Left cardiac atrium (tissue), 4 donors: Measurements from ENCODE around the gene BAD. TPM values are rescaled to one million over a fixed set of nuclear protein-coding genes. Genes with fewer than 3 reads are reported as not detected.
"Not testable (repeated sequence)": the region's sequence is repeated elsewhere in the genome, so short reads cannot be mapped to it uniquely, and the experiment has no call there.

Source experiments
- ATAC-seq, 2 donors: fragments of 200-7000 bp; cut with Tn5 transposase; one replicate each; pipeline ENCODE4 v1.9.1; 2020; ENCODE audit warnings: mild to moderate bottlenecking in 2 of 2, moderate library complexity in 2 of 2
- DNase-seq: peaks from one replicate; pipeline ENCODE4 v3.0.0-alpha.2; 2020
- intact Hi-C, 2 donors: fragments of 100-400 bp; cut with DNase I; formaldehyde crosslinking; loops; one replicate each; pipeline versions ENCODE4 v1.14.1 to v1.15.1; 2022 to 2023
- total RNA-seq, 2 donors: library from RNA; stranded (reverse); fragmentation: NEBNext Ultra II Directional; extraction: Animal tissue kit (Norgen Biotek cat#: 25700); gene quantifications; one replicate each; pipeline ENCODE4 v1.2.1, GENCODE V29; 2021
- donor health status: DM: no; HTN: yes; CAD: no.
- donor health status: DM: no; HTN: yes; CAD: no; lungs with severe emphysema.
- donor health status: DM: yes; HTN: yes; CAD: no.
- donor health status: Dilated cardiomyopathy.

The BAD gene
- total RNA-seq, 2 donors from 2014 or later = 68.9 to 96.3 TPM

DNA sequence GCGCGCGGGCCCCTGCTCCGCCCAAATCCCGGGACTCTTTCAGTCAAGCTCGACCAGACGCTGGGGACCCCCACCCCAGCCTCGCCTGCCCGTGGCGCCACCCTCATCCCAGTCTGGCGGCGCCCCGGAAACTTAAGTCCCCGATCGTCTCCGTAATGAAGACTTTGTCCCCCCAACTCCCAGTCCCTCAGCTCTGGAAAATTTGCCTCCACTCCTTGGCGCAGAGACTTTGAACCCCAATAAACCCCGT, 32.8 kb downstream of the BAD start:
- intact Hi-C loops = loop anchor here in 1 of 2 donors (5.0 kb wide), 1 partner anchor 51 kb away; the partner anchor contains the start of gene CATSPERZ
- DNase-seq = no peak
- ATAC-seq = no peak

DNA sequence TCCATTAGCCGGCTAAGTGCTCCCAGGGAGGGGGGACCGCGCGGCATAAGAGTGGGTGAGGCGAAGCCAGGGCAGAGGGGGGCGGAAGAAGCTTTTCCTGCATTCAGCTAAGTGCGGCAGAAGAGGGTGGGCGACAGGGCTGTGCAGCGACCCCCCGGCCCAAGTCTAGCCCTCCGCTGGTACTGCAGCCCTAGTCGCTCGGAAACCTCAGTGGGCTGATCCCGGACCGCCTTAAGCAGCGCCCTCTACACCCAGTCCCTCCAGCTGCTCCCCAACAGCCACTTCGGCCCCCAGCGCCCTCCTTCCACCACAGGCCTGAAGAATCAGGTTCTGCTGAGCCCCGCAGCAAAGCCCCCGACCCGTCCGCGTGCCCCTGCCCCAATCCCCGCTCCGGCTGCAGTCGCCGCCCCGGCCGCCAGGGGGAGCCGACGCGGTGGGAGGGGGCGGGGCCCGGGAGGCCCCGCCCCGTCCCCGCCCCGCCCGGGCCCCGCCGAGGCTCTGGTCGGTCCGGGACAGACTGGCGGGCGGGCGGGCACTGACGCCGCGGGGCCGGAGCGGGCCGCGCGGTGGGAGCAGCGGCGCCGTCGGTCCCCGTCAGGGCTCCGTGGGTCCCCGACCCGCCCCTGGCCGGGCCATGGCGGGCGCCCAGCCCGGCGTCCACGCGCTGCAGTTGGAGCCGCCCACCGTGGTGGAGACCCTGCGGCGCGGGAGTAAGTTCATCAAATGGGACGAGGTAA, 33.3 kb downstream of the BAD start, which contains the start of gene PLCB3:
Gene PLCB3, plus strand, starts transcription at position 515 of the 737 bp plus-strand sequence. Its CDS starts 120 bp downstream, at position 635.
- ATAC-seq (peak; percentile 57 to 77), DNase-seq (no peak)
- intact Hi-C loops = loop anchor here in 1 of 2 donors (5.0 kb wide), 1 partner anchor 51 kb away; the partner anchor contains the start of gene CATSPERZ

DNA sequence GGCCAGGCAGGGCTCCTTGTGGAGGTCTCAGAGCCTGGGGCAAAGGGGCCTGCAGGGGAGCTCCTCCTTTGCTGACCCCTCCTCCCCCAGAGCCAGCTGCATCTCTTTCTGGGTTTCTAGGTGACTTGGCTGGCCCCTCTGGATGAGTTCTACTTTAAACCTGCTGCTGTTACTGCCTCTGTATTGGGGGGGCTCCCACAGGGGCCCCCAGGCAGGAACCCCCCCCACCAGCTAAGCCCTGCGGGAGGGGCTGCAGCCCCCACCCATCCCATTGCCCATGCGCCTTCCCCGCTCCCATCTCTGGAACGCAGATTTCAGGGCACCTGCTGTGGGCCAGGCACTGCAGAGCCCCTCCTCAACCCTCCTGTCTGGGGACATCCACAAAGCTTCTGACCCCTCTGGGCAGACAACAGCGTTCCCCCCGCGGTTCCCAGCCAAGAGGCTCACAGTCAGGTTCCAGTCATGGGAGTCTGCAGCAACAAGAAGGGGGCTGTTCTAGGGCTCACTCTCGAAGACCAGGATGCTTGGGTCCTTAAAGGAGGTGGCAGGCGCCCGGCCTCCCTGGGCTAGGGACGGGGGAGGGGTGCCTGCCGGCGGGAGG, 34.0 kb downstream of the BAD start:
- ATAC-seq (no peak), DNase-seq (no peak)
- intact Hi-C loops = loop anchor here in 1 of 2 donors (5.0 kb wide), 1 partner anchor 52 kb away; the partner anchor contains the start of gene CATSPERZ

DNA sequence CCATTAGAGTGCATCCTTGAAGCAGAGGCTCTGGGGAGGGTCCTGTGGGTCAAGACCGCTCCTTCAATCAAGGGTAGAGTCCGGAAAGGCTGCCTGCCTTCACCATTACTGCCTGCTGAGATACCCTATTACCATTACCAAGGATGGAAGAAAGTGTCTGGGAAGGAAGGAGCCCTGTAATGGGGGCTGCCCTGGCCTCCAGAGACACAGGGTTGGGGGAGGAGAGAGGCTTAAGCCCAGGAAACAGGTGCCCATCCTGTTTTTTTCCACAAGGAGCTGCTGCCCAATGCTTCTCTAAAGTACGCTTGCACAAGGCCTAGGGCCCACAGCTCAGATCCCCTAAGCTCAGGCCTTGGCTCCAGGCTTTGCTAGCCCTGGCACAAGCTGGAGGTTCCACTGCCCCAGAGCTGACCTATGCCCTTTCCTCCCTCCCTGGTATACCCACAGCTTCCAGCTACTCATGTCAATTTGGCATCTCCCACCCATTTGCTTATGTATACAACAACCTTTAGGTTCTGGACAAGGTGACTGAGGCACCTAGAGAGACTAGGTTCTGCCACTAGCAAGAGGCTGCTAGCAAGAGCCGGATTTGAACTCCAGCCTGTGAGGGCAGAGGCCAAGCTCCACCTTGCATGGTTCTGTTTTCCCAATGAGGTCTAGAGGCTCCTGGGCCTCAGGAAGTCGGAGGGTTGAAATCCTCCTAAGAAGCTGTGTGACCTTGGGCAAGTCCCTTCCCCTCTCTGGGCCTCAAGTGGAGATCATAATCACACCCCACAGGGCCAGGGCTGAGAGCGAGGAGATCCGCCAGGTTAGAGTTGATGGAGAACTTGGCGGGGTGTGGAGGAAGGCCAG, 34.7 kb downstream of the BAD start:
- intact Hi-C loops = loop anchor here in 1 of 2 donors (5.0 kb wide), 1 partner anchor 53 kb away; the partner anchor contains the start of gene CATSPERZ
- ATAC-seq (no peak), DNase-seq (no peak)

DNA sequence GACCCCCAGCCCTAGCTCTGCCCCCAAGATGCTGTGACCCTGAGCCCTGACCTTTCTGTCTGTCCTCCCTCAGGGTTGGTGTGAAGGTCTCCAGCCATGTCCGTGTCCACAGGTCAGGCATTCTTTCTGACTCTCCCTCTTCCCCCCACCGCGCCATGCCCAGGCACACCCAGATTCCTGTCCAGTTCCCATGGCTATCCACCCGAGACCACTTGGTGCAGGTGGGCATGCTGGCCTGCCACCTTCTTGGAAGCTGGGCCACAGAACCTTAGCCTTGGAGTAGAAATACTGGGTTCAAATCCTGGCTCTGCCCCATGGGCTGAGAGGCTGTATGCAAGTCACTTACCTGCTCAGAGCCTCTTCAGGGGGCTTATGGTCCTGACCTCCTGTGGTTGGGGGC, 35.4 kb downstream of the BAD start:
- intact Hi-C loops = no loop called here
- no peak for ATAC-seq

DNA sequence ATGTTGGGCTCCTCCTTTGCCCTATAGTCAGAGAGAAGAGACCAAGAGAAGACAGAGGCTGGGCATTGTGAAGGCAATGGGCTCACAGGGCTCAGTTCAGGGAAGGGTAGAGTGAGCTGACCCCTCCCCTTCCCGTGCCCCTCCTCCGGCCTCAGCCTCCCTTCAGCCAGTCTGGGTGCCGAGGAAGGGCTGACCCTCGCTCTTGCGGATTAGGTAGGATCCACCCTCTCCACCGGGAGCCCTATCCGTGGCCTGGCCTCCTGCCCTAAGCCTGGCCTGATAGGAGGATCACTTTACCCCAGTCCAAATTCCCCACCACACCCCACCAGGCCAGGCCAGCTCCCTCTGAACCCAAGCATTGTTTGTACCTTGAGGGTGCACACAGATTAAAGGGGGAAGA, 35.9 kb downstream of the BAD start:
- intact Hi-C loops = no loop called here

More for the DNA sequence above, 35.4 kb downstream of the BAD start:
- no peak for DNase-seq

DNA sequence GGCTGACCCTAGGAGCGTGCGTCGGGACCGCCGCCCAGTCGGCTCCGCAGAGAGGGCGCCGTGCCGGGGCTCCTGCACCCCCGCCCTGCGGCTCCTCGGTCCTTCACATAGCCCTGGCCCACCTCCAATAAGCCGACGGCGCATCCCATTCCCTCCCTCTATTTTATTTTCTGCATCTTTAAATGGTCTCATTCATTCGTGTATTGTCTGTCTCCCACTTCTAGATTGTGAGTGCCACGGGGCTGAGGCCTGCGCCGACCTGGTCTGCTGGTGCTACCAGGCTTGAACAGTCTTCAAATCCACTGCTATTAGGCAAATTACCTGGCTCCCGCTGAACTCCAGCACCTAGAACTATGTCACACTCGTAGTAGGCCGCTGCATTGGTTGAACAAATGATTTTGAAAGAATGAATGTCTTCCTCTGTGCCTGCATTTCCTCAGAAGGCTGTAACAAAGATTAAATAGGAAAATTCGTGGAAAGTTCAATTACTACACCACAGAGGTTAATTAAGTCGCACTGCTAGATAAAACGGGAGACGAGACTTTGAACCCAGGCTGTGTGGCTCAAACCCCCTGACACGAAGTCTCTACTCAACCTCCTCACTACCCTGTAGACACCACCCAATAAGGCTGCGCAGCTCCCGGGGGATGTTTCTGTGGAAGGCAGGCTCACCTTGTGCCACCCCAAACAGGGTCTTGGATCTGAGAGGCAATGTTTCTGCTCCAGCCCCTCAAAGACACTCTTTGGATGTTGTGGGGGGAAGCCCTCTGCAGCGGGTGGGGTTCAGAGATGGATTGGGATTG, 36.5 kb downstream of the BAD start:
- intact Hi-C loops = no loop called here
- peak; percentile 1 for ATAC-seq
- no peak for DNase-seq

More for the DNA sequence above, 35.9 kb downstream of the BAD start:
- DNase-seq = no peak
- ATAC-seq = no peak

DNA sequence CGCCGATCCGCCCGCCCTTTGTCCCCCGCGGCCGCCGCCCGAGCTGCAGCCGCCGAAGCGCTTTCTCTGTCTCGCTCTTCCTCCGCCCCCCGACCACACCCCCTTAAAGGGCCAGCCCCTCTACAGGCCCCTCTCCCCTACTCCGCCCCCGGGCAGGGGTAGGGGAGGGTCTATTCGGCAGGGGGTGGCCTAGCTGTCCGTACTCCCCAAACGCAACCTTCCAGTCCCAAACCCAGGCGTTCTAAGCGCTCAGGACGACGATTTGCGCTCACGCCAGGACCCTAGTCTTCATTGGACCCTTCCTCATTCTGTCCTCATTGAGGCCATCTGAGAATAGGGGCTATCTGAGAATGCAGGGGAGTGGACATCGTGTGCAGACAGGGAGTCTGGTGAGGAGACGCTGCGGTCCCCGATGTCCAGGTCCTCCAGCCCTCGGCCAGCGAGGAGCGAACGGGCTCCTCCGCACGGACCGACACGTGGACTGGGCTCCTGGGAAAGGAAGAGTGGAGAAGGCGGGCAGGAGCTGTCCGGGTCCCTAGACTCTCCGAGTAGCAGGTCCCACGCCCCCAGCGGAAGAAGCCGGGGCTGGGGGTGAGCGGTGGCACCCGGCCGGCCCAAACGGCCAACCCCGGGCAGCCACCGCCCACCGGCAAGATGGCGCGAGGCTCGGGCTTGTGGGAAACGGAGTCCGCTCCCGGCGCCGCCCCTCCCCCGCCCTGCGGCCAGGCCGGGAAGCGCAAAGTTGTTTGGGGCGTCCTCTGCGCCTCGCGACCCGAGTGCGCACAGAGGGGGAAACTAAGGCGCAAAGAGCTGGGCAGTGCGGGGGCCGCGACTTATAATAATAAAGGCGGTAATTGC, 37.4 kb downstream of the BAD start, which contains the start of gene PPP1R14B:
Gene PPP1R14B, minus strand, starts transcription at position 73 of the 858 bp plus-strand sequence. CDS start 270 bp downstream, outside the sequence.
- ATAC-seq (peak; percentile 68 to 76), DNase-seq (peak; percentile 94)
- intact Hi-C loops = no loop called here

DNA sequence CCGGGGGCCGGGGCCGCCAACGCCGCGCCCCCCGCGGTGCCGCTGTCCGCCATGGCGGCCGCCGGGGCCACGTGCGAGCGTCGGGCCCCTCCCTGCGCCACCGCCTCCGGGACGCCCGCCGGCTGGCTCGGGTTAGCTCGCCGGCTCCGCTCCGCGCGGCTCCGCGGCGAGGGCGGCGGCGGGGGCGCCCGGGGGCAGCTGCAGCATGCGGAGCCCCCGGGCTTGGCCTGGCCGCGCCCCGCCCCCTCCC, 37.9 kb downstream of the BAD start:
- DNase-seq, intact Hi-C loops, ATAC-seq: not testable (repeated sequence)

DNA sequence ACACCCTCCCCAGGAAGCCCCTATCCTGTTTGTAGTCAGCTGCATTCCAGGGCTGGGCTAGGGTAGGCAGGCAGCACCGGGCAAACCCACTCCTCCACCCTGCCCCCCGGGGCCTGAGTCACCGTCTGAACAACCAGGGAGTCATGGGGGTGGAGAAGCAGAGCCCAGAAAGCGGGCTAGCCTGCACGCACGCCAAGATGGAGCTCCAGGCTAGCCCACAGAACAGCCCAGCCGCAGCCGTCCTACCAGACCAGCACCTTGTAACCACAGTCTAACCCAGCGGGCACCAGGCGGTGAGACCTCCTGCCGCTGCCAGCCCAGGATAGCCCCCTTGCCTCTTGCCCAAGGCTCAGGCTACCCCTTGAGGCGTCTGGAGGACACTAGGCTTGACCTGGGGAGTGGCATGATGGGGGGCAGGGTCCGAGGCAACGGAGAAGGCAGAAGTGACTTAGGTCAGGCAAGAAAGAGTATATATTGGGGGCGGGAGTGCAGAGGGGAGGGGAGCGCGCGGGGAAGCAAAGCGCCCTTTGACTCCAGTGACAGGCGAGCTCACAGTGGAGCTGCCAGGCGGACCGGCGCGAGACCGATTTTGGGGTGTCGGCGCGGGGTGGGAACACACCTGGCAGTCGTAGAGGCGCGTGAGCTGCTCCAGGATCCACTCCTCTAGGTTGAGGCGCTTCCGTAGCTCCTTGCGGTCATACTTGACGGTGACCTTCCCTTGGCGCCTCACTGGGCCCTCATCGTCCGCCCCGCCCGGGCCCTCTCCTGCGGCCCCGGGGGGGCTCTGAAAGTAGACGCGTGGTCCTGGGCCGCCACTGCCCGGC, 38.5 kb downstream of the BAD start:
- intact Hi-C loops = no loop called here
- DNase-seq = peak; percentile 90
- ATAC-seq = peak in 1 of 2 donors; percentile 7

DNA sequence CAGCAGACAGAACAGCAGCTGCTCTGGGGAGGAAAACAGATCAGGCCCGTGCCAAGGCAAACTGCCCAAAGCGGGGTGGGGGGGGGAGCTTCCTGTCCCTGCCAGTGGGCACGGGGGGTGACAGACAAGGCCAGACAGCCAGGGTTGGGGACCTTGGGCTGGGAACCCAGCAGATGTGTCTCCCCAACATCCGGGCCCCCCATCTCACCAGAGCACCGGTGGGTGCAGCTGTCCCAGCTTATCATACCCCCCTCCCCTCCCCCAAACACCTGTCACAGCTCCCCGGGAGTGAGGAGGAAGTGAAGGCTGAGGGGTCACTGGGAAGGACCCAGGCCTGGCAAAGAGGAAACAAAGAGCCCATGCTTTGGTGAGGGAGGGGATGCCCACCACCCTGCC, 39.1 kb downstream of the BAD start:
- intact Hi-C loops = no loop called here
- ATAC-seq (no peak), DNase-seq (peak; percentile 60)

DNA sequence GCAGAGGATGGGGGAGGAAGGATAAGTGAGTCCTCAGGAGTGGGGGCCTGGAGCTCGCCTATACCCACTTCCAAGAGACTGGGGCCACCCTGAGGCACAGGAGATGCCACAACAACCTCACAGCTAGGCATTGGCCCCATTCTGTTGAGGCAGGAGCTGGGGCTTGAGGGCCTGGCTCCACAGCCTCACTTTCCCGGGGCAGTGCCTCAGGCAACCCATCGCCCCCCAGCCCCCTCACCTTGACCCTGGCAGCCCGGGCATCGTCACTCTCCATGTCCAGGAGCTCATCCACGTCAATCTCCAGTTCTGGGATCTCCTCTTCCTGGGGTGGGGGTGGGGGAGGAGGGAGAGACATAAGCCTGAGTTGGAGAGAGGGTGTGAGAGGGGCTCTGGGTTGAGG, 39.5 kb downstream of the BAD start:
- ATAC-seq (no peak), DNase-seq (no peak)
- intact Hi-C loops = no loop called here

DNA sequence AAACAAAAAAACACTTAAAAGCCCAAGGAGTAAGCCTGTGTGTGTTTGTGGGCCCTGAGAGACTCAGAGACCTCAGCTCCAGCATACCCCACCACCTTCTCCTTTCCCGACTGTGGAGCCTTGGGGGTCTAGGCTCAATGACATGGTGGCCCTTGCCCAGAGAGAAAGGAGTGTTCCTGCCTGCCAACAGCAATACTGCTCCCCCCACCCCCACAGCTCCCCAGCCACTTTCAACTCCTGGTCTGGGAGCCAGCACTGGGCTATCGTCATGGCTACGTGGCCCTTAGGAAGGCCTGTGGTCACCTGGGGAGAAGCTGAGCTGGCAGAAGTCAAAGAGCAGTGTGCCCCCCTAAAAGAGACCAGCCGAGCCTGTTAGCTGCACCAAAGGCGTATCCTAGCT, 40.4 kb downstream of the BAD start:
- no peak for ATAC-seq
- DNase-seq = no peak
- intact Hi-C loops = no loop called here

DNA sequence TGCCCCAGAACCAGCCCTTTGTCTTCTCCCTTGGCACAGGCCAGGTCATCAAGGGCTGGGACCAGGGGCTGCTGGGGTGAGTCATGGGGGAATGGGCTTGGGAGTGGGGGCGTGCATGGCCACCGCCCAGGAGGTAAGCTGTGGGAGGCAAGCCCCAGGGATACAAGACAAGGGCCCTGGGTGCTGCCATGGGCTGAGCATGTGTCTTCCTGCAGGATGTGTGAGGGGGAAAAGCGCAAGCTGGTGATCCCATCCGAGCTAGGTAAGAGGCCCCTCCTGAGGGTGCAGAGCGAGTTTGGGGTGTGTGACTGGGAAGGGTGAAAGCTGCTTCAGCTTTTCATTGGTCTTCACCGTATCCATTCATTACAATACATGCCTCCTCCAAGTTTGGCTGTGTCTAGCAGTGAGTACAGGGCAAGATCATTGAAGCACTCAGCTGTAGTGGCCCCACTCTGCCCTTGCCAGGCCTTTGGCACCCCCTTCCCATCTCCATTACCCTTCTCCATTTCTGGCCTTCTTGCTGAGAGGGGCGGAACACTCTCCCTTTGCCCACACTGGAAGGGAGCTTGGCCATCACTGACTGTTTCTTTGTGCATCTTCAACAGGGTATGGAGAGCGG, 41.1 kb downstream of the BAD start:
- intact Hi-C loops = no loop called here
- ATAC-seq = no peak
- DNase-seq = no peak

DNA sequence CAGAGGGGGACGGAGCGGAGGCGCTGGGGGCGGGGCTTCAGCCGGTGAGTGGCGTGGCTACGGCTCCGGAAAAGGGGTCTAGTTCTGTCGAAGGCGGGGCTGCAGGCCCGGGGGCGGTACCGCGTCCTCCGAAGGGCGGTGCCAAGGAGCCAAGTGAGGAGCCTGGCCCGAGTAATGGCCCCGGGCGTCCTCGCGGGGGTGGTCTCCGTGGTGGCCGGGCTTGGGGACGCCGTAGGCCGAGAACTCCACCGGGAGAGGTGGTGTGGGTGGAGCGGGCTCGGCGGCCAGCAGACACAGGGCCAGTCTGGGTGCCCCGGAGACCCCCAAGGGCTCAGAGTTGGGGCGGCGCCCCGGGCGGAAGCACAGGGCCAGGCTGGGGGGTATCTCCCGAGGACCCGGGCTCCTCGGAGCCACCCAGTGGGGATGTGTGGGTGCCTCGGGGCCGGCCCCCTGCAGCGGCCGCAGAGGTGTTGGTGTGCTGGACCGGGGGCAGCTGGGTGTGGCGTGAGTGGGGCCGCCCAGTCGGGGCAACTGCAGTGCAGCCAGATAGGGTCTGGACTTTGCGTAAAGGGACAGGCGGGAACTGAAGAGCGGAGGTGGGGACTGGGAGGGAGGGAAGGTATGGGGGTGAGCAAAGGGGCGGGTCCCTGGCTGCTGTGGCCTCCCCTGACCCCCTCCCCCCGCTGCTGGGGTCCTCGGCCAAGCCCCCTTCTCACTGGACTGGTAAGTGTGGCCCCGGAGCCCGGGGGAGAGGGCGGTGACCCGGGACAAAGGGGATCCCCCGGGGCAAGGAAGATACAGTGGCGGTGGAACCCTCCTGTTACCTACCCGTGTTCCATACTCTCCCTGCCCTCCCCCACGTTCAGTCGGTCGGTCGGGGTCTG, 42.7 kb downstream of the BAD start:
- DNase-seq = peak; percentile 74
- intact Hi-C loops = no loop called here
- ATAC-seq = peak; percentile 6 to 14

DNA sequence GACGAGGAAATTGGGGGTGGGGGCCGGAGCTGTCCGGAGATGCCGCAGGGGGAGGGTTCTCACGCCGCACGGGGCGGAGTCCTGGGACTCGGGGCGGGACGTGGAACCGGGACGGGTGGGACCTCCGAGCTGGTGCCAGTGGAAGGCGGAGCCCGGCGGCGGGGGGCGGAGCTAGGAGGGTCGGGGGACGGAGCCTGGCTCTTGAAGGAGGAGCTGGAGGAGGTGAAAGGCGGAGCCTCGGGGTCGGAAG, 43.3 kb downstream of the BAD start:
- intact Hi-C loops = no loop called here
- peak; percentile 89 to 90 for ATAC-seq
- DNase-seq = peak; percentile 99
